ENCODE data around the gene SPOUT1.

DNA sequence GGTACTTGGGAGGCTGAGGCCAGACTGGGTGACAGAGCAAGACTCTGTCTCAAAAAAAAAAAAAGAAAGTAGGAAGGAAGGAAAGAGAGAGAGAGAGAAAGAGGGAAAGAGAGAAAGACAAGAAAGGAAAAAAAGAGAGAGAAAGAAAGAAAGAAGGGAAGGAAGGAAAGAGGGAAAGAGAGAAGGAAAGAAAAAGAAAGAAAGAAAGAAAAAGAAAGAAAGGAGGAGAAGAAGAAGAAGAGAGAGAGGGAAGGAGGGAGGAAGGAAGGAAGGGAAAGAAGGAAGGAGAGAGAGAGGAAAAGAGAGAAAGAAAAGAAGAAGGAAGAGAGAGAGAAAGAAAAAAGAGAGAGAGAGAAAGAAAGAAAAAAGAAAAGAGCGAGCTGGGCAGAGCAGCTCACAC lies 54.8 kb downstream of the SPOUT1 start:
- TF ChIP-seq, protein P1, sequence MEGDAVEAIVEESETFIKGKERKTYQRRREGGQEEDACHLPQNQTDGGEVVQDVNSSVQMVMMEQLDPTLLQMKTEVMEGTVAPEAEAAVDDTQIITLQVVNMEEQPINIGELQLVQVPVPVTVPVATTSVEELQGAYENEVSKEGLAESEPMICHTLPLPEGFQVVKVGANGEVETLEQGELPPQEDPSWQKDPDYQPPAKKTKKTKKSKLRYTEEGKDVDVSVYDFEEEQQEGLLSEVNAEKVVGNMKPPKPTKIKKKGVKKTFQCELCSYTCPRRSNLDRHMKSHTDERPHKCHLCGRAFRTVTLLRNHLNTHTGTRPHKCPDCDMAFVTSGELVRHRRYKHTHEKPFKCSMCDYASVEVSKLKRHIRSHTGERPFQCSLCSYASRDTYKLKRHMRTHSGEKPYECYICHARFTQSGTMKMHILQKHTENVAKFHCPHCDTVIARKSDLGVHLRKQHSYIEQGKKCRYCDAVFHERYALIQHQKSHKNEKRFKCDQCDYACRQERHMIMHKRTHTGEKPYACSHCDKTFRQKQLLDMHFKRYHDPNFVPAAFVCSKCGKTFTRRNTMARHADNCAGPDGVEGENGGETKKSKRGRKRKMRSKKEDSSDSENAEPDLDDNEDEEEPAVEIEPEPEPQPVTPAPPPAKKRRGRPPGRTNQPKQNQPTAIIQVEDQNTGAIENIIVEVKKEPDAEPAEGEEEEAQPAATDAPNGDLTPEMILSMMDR (IDR thresholded peaks at IDR 0.05): no peak
- TF ChIP-seq POLR2A (IDR thresholded peaks at IDR 0.05): no peak

All from sigmoid colon (tissue), 3 donors.